Stimulated activated CD8-positive, alpha-beta memory T cell treated with anti-CD3 and anti-CD28 coated beads, Interleukin-4, amount 100 ng/mL, for 1 hour (primary cell): ENCODE results near the gene NIFK.

ENCODE experiments used
- DNase-seq, 2 donors: peaks; one replicate each; pipeline ENCODE4 v3.0.0-alpha.2; 2020; ENCODE audit warnings: low read depth in 2 of 2, low spot score in 1 of 2

The NIFK gene

GRCh38 chr2:121736462-121737336 is at the start of gene NIFK:
Gene NIFK, minus strand, starts transcription at chr2:121736875. Its CDS starts 25 bp downstream, at chr2:121736850.
- DNase-seq, result peak; percentile 100

GRCh38 chr2:121783180-121783579 is 46.5 kb upstream of the NIFK start:
- DNase-seq, result no peak

GRCh38 chr2:121778741-121779487 is 42.2 kb upstream of the NIFK start:
- no peak for DNase-seq

- DNase-seq, result no peak
Observed at GRCh38 chr2:121777699-121778058, 41.0 kb upstream of the NIFK start.

- DNase-seq, result no peak
Observed at GRCh38 chr2:121776885-121777698, 40.4 kb upstream of the NIFK start.

- no peak for DNase-seq
Observed at GRCh38 chr2:121776361-121776760, 39.7 kb upstream of the NIFK start.

GRCh38 chr2:121774235-121774634 is 37.6 kb upstream of the NIFK start:
- DNase-seq, result no peak

GRCh38 chr2:121771976-121772742 is 35.5 kb upstream of the NIFK start:
- DNase-seq, result no peak

GRCh38 chr2:121768143-121768755 is 31.6 kb upstream of the NIFK start:
- no peak for DNase-seq

GRCh38 chr2:121766624-121767023 is 29.9 kb upstream of the NIFK start:
- DNase-seq, result no peak

GRCh38 chr2:121764681-121765228 is 28.1 kb upstream of the NIFK start:
- no peak for DNase-seq

- peak; percentile 87 to 95 for DNase-seq
Observed at GRCh38 chr2:121755237-121756111, 18.8 kb upstream of the NIFK start, which contains the start of gene TSN. Gene TSN, plus strand, starts transcription at chr2:121755651. Its CDS starts 129 bp downstream, at chr2:121755780.

- DNase-seq, result no peak
Observed at GRCh38 chr2:121754851-121755236, 18.2 kb upstream of the NIFK start.

GRCh38 chr2:121748202-121748601 is 11.5 kb upstream of the NIFK start:
- DNase-seq, result no peak

- no peak for DNase-seq
Observed at GRCh38 chr2:121746071-121746578, 9.4 kb upstream of the NIFK start.

- no peak for DNase-seq
Observed at GRCh38 chr2:121741450-121741849, 4.8 kb upstream of the NIFK start.

- DNase-seq, result no peak
Observed at GRCh38 chr2:121740973-121741372, 4.3 kb upstream of the NIFK start.

- no peak for DNase-seq
Observed at GRCh38 chr2:121736140-121736461, 574 bp downstream of the NIFK start.

- no peak for DNase-seq
Observed at GRCh38 chr2:121735518-121736074, 1.1 kb downstream of the NIFK start.
